Measurements from ENCODE around the gene CYFIP2. TPM values are rescaled to one million over a fixed set of nuclear protein-coding genes. Genes with fewer than 3 reads are reported as not detected.

CYFIP2 gene
- total RNA-seq, 6 experiments from 2014 or later, result 7.1 to 20.0 (median 9.7) TPM

DNA sequence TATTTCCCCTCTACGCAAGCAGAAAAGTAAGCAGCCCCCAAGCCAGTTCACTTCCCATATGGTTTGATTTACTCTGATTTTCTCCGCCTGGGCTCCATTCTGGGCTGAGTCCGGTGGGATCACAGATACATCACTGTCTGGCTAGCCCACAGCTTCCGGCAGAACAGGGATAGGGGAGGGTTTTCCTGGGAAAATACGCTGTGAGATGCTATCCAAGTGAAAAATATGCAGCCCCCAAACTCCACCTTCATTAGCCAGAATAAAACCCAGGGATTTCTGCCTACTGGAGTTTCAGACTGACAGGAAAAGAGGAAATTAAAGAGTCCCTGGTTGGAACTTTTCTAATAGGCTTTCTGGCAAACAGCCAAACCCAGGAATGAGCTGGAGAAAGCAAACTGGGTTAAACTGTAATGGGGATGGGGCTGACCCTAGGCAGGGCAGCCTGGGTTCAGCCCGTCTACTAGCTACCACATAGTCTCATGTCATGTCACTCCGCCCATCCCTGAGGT lies 177.2 kb downstream of the CYFIP2 start:
- H3K4me3 Mint-ChIP-seq, result peak overlapping the region; percentile 32
- no peaks in the 10 kb centered on the region; the same call in 1 of the 2 replicates for H3K27me3 Mint-ChIP-seq (ENCODE audit: insufficient read depth)
- peaks cover 11% of the 10 kb centered on the region for H3K4me1 Mint-ChIP-seq (ENCODE audit: low read depth)
- no peak overlapping the region for H3K27ac Mint-ChIP-seq
- H3K36me3 Mint-ChIP-seq (ENCODE audit: low read depth), result no peaks in the 10 kb centered on the region
- no peaks in the 10 kb centered on the region for H3K9me3 Mint-ChIP-seq
- no peak for DNase-seq
- no peak for TF ChIP-seq CTCF (IDR thresholded peaks at IDR 0.05)

GRCh38 chr5:157444224-157444623 lies 178.3 kb downstream of the CYFIP2 start:
- no peak for DNase-seq
- no peak for TF ChIP-seq CTCF (IDR thresholded peaks at IDR 0.05)
- Mint-ChIP-seq H3K9me3 (no peaks in the 10 kb centered on the region), H3K27ac (no peak overlapping the region), H3K4me1 (ENCODE audit: low read depth) (peaks cover 11% of the 10 kb centered on the region), H3K4me3 (no peak overlapping the region), H3K27me3 (ENCODE audit: insufficient read depth) (no peaks in the 10 kb centered on the region; the same call in 1 of the 2 replicates), H3K36me3 (ENCODE audit: low read depth) (no peaks in the 10 kb centered on the region)

Other genes starting within 250 kb of the CYFIP2 start
- not detected for gene HAVCR1, start 207.0 kb upstream of the CYFIP2 start, total RNA-seq (2021; fragmentation: NEBNext Ultra II Directional; extraction: Animal tissue kit (Norgen Biotek cat#: 25700))
- under 1 TPM in 1 of 6 experiments, not detected in 5; 0.07 TPM for gene HAVCR2, start 157.1 kb upstream of the CYFIP2 start, total RNA-seq (2021; fragmentation: NEBNext Ultra II Directional; extraction: Animal tissue kit (Norgen Biotek cat#: 25700))
- gene MED7, start 123.3 kb upstream of the CYFIP2 start, total RNA-seq (2021; fragmentation: NEBNext Ultra II Directional; extraction: Animal tissue kit (Norgen Biotek cat#: 25700)), result 10 to 100 TPM in 5 of 6 experiments, 1 to 10 TPM in 1; 9.3 to 11.0 (median 10.7) TPM
- gene GARIN3, start 99.9 kb upstream of the CYFIP2 start, total RNA-seq (2021; fragmentation: NEBNext Ultra II Directional; extraction: Animal tissue kit (Norgen Biotek cat#: 25700)), result not detected
- gene ITK, start 85.3 kb upstream of the CYFIP2 start, total RNA-seq (2021; fragmentation: NEBNext Ultra II Directional; extraction: Animal tissue kit (Norgen Biotek cat#: 25700)), result not detected
- under 1 TPM; 0.14 to 0.38 (median 0.22) TPM for gene NIPAL4, start 194.1 kb downstream of the CYFIP2 start, total RNA-seq (2021; fragmentation: NEBNext Ultra II Directional; extraction: Animal tissue kit (Norgen Biotek cat#: 25700))

Data from HFFc6 (cell line).